Stimulated activated effector memory CD8-positive, alpha-beta T cell treated with anti-CD3 and anti-CD28 coated beads, Interleukin-12 subunit alpha, Interleukin-12 subunit beta, amount 100 ng/mL, for 72 hours (primary cell): ENCODE data around the gene APOF.
A peak's percentile ranks its signal among the peaks of the same experiment; 100 is the strongest.
"Not testable (repeated sequence)": the region's sequence is repeated elsewhere in the genome, so short reads cannot be mapped to it uniquely, and the experiment has no call there.

Experiments used
- ATAC-seq: fragments of 150-1000 bp; cut with Tn5 transposase; 2 replicates; pipeline ENCODE4 v1.10.0; 2021
- DNase-seq, 2 donors: peaks; one replicate each; pipeline ENCODE4 v3.0.0; 2021 to 2022; ENCODE audit warnings: low spot score in 2 of 2
- H3K27ac Mint-ChIP-seq: one replicate; pipeline ENCODE4 v1.8.0; 2022; ENCODE audit warnings: mild to moderate bottlenecking, mixed read lengths
- H3K36me3 Mint-ChIP-seq: one replicate; pipeline ENCODE4 v1.8.0; 2022; ENCODE audit warnings: mild to moderate bottlenecking, mixed read lengths
- H3K4me1 Mint-ChIP-seq: one replicate; pipeline ENCODE4 v1.8.0; 2022; ENCODE audit warnings: mixed read lengths
- H3K4me3 Mint-ChIP-seq: one replicate; pipeline ENCODE4 v1.8.0; 2022; ENCODE audit warnings: mild to moderate bottlenecking, mixed read lengths
- H3K9me3 Mint-ChIP-seq: one replicate; pipeline ENCODE4 v1.8.0; 2022; ENCODE audit warnings: mixed read lengths

Gene APOF

GRCh38 chr12:56362130-56363059 is at the start of gene APOF:
Gene APOF, minus strand, starts transcription at chr12:56362857. Its CDS starts 112 bp downstream, at chr12:56362745.
- Mint-ChIP-seq H3K27ac (peak within 1 kb of the TSS; percentile 90), H3K4me3 (peak within 1 kb of the TSS; percentile 84), H3K36me3 (peaks cover 25% of the 10 kb centered on the region), H3K4me1 (peaks cover 26% of the 10 kb centered on the region), H3K9me3 (no peaks in the 10 kb centered on the region)
- ATAC-seq, result no peak
- DNase-seq, result no peak

- Mint-ChIP-seq H3K9me3 (no peaks in the 10 kb centered on the region), H3K27ac (no peak overlapping the region), H3K36me3 (peaks cover 21% of the 10 kb centered on the region), H3K4me1 (no peaks in the 10 kb centered on the region), H3K4me3 (no peak overlapping the region)
- no peak for ATAC-seq
- DNase-seq, result no peak
These were observed 49.4 kb upstream of the APOF start for GRCh38 chr12:56411781-56412639.

- peaks cover 8% of the 10 kb centered on the region for H3K36me3 Mint-ChIP-seq
- H3K4me3 Mint-ChIP-seq, result no peak overlapping the region
- DNase-seq (no peak), ATAC-seq (no peak)
- H3K4me1 Mint-ChIP-seq, result no peaks in the 10 kb centered on the region
- no peaks in the 10 kb centered on the region for H3K9me3 Mint-ChIP-seq
- no peak overlapping the region for H3K27ac Mint-ChIP-seq
These were observed 48.1 kb upstream of the APOF start for GRCh38 chr12:56410768-56411167.

GRCh38 chr12:56408799-56409417 is 46.3 kb upstream of the APOF start:
- H3K27ac Mint-ChIP-seq, result no peak overlapping the region
- ATAC-seq (no peak), DNase-seq (no peak)
- H3K36me3 Mint-ChIP-seq, result no peaks in the 10 kb centered on the region
- H3K4me3 Mint-ChIP-seq, result no peak overlapping the region
- no peaks in the 10 kb centered on the region for H3K4me1 Mint-ChIP-seq
- H3K9me3 Mint-ChIP-seq, result no peaks in the 10 kb centered on the region

- H3K4me1 Mint-ChIP-seq, H3K4me3 Mint-ChIP-seq, ATAC-seq, H3K9me3 Mint-ChIP-seq, H3K27ac Mint-ChIP-seq, H3K36me3 Mint-ChIP-seq, DNase-seq: not testable (repeated sequence)
These were observed 41.6 kb upstream of the APOF start for GRCh38 chr12:56404227-56404626.

- not testable (repeated sequence) for H3K36me3 Mint-ChIP-seq, H3K4me3 Mint-ChIP-seq, H3K4me1 Mint-ChIP-seq, H3K27ac Mint-ChIP-seq, DNase-seq, ATAC-seq, H3K9me3 Mint-ChIP-seq
These were observed 39.0 kb upstream of the APOF start for GRCh38 chr12:56401612-56402011.

GRCh38 chr12:56401125-56401524 is 38.5 kb upstream of the APOF start:
- not testable (repeated sequence) for H3K4me1 Mint-ChIP-seq, H3K4me3 Mint-ChIP-seq, H3K9me3 Mint-ChIP-seq, H3K27ac Mint-ChIP-seq, ATAC-seq, H3K36me3 Mint-ChIP-seq, DNase-seq

GRCh38 chr12:56399466-56399865 is 36.8 kb upstream of the APOF start:
- H3K9me3 Mint-ChIP-seq, DNase-seq, H3K36me3 Mint-ChIP-seq, ATAC-seq, H3K4me1 Mint-ChIP-seq, H3K4me3 Mint-ChIP-seq, H3K27ac Mint-ChIP-seq: not testable (repeated sequence)

GRCh38 chr12:56398324-56398723 is 35.7 kb upstream of the APOF start:
- no peak for ATAC-seq
- H3K9me3 Mint-ChIP-seq, result peaks cover 8% of the 10 kb centered on the region

GRCh38 chr12:56392331-56392730 is 29.7 kb upstream of the APOF start:
- Mint-ChIP-seq H3K27ac (no peak overlapping the region), H3K4me3 (no peak overlapping the region), H3K9me3 (no peaks in the 10 kb centered on the region), H3K4me1 (no peaks in the 10 kb centered on the region), H3K36me3 (no peaks in the 10 kb centered on the region)
- no peak for ATAC-seq
- no peak for DNase-seq

More at GRCh38 chr12:56398324-56398723, 35.7 kb upstream of the APOF start:
- H3K27ac Mint-ChIP-seq, result no peak overlapping the region
- no peak for DNase-seq
- H3K4me1 Mint-ChIP-seq, result no peaks in the 10 kb centered on the region
- no peaks in the 10 kb centered on the region for H3K36me3 Mint-ChIP-seq
- no peak overlapping the region for H3K4me3 Mint-ChIP-seq

- ATAC-seq, result no peak
- H3K9me3 Mint-ChIP-seq, result no peaks in the 10 kb centered on the region
- no peak for DNase-seq
- H3K27ac Mint-ChIP-seq, result no peak overlapping the region
- H3K4me3 Mint-ChIP-seq, result no peak overlapping the region
- H3K4me1 Mint-ChIP-seq, result no peaks in the 10 kb centered on the region
- H3K36me3 Mint-ChIP-seq, result no peaks in the 10 kb centered on the region
These were observed 29.1 kb upstream of the APOF start for GRCh38 chr12:56391721-56392120.

- no peak overlapping the region for H3K27ac Mint-ChIP-seq
- ATAC-seq, result no peak
- no peaks in the 10 kb centered on the region for H3K9me3 Mint-ChIP-seq
These were observed 26.8 kb upstream of the APOF start for GRCh38 chr12:56389412-56389811.

GRCh38 chr12:56387152-56387736 is 24.6 kb upstream of the APOF start:
- Mint-ChIP-seq H3K9me3 (no peaks in the 10 kb centered on the region), H3K4me1 (no peaks in the 10 kb centered on the region), H3K4me3 (no peak overlapping the region), H3K36me3 (no peaks in the 10 kb centered on the region), H3K27ac (no peak overlapping the region)
- ATAC-seq, result no peak
- DNase-seq, result no peak

More at GRCh38 chr12:56389412-56389811, 26.8 kb upstream of the APOF start:
- DNase-seq, result no peak
- no peaks in the 10 kb centered on the region for H3K4me1 Mint-ChIP-seq
- no peaks in the 10 kb centered on the region for H3K36me3 Mint-ChIP-seq
- no peak overlapping the region for H3K4me3 Mint-ChIP-seq

GRCh38 chr12:56385873-56386272 is 23.2 kb upstream of the APOF start:
- Mint-ChIP-seq H3K27ac (no peak overlapping the region), H3K4me1 (no peaks in the 10 kb centered on the region), H3K4me3 (no peak overlapping the region), H3K9me3 (no peaks in the 10 kb centered on the region), H3K36me3 (no peaks in the 10 kb centered on the region)
- no peak for DNase-seq
- no peak for ATAC-seq

- H3K27ac Mint-ChIP-seq, result no peak overlapping the region
- DNase-seq (no peak), ATAC-seq (no peak)
- H3K4me1 Mint-ChIP-seq, result no peaks in the 10 kb centered on the region
- H3K9me3 Mint-ChIP-seq, result no peaks in the 10 kb centered on the region
- no peak overlapping the region for H3K4me3 Mint-ChIP-seq
- H3K36me3 Mint-ChIP-seq, result no peaks in the 10 kb centered on the region
These were observed 20.0 kb upstream of the APOF start for GRCh38 chr12:56382611-56383010.
